Middle frontal gyrus (tissue), 1 donor: Measurements from ENCODE around the gene ATRIP.
"Not testable (repeated sequence)": the region's sequence is repeated elsewhere in the genome, so short reads cannot be mapped to it uniquely, and the experiment has no call there.

Experiments
- DNase-seq: peaks from one replicate; pipeline ENCODE4 v3.0.0-alpha.2; 2015; ENCODE audit warnings: low spot score; ENCODE audit errors: extremely low spot score

ATRIP gene

DNA sequence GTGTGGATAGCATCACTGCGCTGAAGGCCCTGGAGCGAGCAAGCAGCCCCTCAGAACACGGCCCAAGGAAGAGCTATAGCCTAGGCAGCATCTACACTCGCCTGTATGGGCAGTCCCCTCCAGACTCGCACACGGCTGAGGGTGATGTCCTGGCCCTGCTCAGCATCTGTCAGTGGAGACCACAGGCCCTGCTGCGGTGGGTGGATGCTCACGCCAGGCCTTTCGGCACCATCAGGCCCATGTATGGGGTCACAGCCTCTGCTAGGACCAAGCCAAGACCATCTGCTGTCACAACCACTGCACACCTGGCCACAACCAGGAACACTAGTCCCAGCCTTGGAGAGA, 20.5 kb downstream of the ATRIP start:
- DNase-seq = no peak

DNA sequence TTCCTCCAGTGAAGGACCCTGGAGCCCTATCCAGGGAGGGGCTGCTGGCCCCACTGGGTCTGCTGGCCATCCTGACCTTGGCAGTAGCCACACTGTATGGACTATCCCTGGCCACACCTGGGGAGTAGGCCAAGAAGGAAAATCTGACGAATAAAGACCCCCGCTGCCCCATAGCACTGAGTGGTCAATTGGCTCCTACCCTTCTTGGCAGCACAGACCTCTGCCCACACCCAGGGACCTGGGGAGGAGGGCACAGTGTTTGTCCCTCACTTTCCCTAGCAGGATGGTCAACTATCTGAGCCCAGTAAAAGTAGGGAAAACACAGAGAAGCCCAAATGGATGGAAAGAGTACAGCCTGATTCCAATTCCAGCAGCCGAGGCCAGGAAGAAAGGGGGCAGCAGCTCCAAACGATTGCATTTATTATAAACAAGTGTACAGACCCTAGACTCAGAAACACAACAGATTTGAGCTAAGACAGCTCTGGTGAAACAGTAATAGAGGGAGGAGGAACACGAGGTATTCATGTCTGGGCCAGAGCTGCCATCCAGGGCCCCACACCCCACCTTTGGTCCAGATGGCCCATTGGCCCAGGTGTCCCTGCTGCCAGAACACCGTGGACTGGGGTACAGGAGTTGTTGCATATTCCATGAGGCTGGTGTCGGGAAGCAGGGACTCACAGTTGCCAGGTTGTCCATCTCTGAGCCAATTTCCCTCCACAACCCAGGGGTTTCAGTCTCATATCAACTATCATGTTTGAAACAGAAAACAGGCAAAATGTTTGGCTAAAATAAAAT, 21.1 kb downstream of the ATRIP start:
- no peak for DNase-seq

DNA sequence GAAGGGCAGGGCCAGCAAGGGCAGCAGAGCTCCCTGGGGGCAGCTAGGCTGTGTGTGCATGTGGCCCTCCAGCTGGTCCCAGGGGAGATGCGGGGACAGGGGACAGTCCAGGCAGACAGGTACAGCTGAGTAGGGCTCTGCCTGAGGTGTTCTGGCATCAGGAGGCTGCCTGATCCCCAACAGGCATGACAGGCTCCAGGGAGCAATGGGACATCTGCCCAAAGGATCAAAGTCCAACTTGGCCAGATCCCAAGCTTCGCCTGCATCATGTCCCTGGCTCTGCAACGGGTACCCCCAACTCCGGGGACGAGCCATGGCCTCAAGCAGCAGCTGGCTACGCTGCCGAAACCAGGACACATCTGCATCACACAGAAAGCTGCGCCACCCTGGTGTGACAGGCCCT, 21.8 kb downstream of the ATRIP start:
- no peak for DNase-seq

GRCh38 chr3:48469046-48469915, 22.7 kb downstream of the ATRIP start:
- no peak for DNase-seq

- no peak for DNase-seq
These were observed 23.7 kb downstream of the ATRIP start for GRCh38 chr3:48470286-48470685.

GRCh38 chr3:48472673-48472922, 26.1 kb downstream of the ATRIP start:
- DNase-seq = no peak

DNA sequence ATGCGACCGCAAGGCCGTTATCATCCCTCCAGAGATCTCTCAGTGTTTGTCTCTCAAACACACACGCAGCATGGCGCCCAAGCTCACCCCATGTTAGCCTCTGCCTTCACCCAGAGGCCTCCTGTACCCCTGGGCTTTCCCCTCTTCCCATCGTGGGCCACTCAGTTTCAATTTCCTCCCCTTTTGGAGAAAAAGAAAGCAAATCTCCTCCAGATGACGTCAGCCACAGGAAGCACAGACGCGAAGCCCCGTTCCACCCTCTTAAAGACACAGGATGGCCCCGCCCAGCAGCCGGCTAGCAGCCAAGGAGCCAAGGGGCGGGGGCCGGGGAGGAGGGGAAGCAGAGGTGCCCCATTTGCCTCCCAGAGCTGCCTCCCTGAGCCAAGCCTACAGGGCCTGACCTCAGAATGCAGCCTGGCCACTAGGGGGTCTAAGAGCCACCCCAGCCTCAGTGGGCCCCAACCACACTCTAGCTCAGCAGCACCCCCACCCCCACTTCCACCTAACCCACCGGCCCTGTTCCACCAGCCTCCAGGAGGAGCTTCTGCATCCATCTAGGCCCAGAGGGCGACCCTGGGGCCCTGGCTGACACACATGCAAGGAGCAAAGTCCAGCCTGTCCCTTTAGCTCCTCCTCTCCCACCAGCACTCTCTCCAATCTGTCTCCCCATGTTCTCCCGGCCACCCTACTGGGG, 26.5 kb downstream of the ATRIP start:
- DNase-seq = peak; percentile 77

DNA sequence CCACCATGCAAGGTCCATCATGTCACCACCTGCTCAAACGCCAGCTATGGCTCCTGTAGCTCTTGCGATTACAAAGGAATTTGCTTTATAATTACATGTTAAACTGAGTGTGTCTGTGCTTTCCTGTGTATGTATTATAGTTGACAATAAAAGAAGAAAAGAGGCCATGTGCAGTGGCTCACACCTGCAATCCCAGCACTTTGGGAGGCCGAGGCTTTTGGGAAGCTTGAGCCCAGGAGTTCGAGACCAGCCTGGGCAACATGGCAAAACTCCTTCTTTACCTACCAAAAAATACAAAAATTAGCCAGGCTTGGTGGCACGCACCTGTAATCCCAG, 27.0 kb downstream of the ATRIP start:
- DNase-seq = no peak

GRCh38 chr3:48474031-48474430, 27.5 kb downstream of the ATRIP start:
- not testable (repeated sequence) for DNase-seq

DNA sequence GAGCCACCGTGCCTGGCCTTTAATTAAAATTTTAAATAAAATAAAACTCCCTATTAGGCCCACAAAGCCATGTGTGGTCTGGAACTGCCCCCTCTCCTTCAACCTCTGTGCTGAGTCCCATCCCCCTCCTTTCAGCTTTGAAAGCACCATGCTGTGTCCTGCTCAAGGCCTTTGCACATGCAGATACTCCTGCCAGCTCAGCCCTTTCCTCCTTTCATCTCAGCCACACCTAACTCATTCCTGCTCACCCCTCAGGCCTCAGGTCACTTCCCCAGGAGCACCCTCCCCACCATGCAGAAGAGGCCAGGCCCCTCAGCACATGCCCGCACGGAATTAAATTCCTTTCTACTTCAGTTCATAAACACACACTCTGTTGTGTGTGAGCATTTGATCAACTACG, 28.1 kb downstream of the ATRIP start:
- no peak for DNase-seq

- no peak for DNase-seq
These were observed 28.7 kb downstream of the ATRIP start for GRCh38 chr3:48475188-48475587.

GRCh38 chr3:48476426-48477053, 30.0 kb downstream of the ATRIP start:
- no peak for DNase-seq

DNA sequence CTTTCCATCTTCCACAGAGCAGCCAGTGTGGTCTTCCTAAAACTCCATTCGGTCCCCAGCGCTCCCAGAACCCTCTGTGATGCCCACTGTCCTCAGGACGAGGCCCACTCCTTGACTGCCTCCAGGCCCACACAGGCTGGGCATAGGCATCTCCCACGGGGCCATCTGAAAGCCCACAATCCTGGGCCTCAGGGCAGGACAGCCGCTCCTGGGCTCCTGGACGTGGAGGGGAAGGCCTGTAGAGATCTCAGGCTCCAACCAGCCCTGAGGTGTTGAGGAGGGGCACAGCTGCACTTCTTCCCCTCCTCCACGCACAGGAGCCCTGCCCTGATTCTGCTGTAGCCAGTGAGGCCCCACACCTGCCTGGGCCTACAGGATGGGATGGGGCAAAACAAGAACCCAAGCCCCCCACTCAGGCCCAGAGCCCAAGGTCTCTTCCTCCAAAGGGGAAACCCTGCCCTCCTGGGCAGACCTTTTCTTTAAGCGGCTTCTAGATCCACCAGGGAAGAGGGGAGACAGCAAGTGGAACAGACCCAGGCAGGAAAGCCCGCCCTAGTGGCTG, 31.5 kb downstream of the ATRIP start:
- DNase-seq = no peak

GRCh38 chr3:48478626-48479555, 32.4 kb downstream of the ATRIP start:
- DNase-seq = no peak

DNA sequence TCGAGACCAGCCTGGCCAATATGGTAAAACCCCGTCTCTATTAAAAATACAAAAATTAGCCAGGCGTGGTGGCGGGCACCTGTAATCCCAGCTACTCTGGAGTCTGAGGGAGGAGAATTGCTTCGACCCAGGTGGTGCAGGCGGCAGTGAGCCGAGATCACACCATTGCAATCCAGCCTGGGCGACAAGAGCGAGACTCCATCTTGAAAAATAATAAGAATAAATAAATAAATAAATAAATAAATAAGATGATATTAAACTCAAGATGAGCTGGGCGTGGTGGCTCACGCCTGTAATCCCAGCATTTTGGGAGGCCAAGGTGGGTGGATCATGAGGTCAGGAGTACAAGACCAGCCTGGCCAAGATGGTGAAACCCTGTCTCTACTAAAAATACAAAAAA, 34.4 kb downstream of the ATRIP start:
- DNase-seq = not testable (repeated sequence)

DNA sequence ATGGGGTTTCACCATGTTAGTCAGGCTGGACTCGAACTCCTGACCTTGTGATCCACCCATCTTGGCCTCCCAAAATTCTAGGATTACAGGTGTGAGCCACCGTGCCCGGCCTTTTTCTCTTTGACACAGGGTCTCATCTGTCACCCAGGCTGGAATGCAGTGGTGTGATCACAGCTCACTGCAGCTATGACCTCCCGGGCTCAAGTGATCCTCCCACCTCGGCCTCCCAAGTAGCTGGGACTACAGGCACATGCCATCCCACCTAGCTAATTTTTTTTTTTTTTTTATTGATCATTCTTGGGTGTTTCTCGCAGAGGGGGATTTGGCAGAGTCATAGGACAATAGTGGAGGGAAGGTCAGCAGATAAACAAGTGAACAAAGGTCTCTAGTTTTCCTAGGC, 36.3 kb downstream of the ATRIP start:
- DNase-seq = not testable (repeated sequence)

DNA sequence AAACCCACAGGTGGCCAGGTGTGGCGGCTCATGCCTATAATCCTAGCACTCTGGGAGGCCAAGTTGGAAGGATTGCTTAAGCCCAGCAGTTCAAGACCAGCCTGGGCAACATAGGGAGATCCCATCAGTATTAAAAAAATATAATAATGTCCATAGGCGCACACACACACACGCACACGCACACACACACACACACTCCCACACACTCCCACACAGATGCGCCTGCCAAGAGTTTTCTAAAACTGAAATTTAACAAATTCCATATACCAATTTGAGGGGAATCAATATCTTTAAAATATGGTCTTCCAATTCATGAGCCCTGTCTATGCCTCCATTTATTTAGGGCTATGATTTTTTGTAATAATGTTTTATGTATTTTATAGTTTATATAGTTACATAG, 40.4 kb downstream of the ATRIP start:
- DNase-seq = no peak

- no peak for DNase-seq
These were observed 46.1 kb downstream of the ATRIP start for GRCh38 chr3:48492461-48493202.

- no peak for DNase-seq
These were observed 46.6 kb downstream of the ATRIP start for GRCh38 chr3:48493203-48493501.

DNA sequence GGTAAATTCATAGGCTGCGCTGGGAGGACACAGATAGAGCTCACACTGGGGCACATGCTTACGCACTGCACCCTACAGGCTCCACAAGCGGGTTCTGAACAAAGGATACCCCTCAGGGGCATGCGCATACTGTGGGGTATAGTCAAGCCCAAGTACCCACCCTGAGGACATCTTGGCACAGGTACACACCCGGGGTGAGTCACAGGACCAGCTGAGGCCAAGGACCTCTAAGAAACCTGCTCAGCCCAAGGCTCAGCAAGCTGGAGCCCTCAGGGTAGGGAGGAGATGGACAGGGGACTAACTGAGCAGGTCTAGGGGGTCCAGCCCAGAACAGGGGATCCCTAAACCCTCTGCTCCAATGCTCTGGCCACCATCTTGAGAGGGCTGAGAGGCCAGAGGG, 54.1 kb downstream of the ATRIP start:
- DNase-seq = no peak
